Erythroblast (primary cell): ENCODE results near the gene IL10RB.
"Not testable (repeated sequence)": the region's sequence is repeated elsewhere in the genome, so short reads cannot be mapped to it uniquely, and the experiment has no call there.

Experiments
- DNase-seq, 2 experiments: peaks; one replicate each; lab custom pipeline; 2025; lab: John Stamatoyannopoulos, UW
- GATA1 ChIP-seq: IDR thresholded peaks from 2 replicates; pipeline ENCODE4 v1.6.1; 2011; ENCODE audit warnings: low read depth, mild to moderate bottlenecking, control low read depth, low read length, moderate library complexity
- POLR2A ChIP-seq: IDR thresholded peaks from 2 replicates; pipeline ENCODE4 v1.6.1; 2011; ENCODE audit warnings: mild to moderate bottlenecking, low read length

IL10RB gene

DNA sequence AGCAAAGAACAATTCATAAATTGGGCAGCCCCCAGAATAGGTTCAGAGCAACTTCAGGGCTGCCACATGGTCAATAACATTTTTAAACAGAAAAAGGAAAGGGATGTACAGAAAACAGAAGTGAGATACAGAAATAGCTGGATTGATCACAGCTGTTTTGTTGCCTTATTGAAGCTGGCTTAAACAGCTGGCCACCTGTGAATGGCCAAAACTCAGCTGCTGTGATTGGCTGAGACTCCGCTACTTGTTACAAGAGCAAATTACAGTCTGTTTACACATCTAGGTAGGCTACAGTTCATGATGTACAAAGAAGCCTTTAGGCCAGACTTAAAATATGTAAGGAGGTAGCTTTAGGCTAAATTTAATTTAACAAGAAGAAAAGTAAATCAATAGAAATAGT lies 47.0 kb downstream of the IL10RB start:
- DNase-seq = no peak
- TF ChIP-seq POLR2A = no peak
- TF ChIP-seq GATA1 = no peak

DNA sequence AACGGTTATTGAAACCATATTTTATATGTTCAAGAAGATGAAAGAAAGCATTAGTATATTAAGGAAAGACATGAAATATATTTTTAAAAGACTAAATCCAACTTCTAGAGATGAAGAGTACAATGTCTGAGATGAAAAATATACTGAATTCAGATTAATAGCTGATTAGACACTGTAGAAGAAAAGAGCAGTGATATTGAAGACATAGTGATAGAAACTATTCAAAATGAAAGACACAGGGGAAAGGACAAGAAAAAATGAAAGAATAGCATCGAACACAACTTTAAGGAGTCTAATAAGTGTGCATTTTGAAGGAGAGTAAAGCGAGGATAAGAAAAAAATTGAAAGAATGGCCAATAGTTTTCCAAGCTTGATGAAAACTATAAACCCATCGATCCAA lies 47.4 kb downstream of the IL10RB start:
- DNase-seq = no peak
- TF ChIP-seq GATA1 = no peak
- no peak for TF ChIP-seq POLR2A

- no peak for TF ChIP-seq POLR2A
- no peak for TF ChIP-seq GATA1
- no peak for DNase-seq
These were observed 47.9 kb downstream of the IL10RB start for GRCh38 chr21:33314111-33314510.

- no peak for TF ChIP-seq GATA1
- no peak for TF ChIP-seq POLR2A
- DNase-seq = no peak
These were observed 50.0 kb downstream of the IL10RB start for GRCh38 chr21:33315946-33316710.

DNA sequence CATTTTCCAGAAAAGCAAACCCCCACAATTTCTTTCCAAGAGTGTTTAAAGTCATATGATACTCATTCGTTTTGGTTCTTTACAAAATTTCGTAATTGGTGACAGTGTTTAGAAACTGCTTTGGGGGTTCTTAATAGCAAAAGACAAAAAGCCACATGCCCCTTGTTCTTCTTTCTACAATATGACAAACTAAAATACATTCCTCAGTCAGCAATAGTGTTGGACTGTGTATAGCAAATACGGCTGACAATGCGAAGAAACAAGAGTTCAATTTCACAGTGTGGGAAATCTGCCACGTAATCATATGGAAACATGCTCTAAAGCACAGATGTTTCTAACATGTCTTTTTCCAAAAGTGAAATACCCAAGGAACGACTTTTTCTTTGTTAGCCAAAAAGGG lies 51.0 kb downstream of the IL10RB start:
- TF ChIP-seq GATA1 (no peak), POLR2A (no peak)
- DNase-seq = no peak

GRCh38 chr21:33317786-33318486 lies 51.8 kb downstream of the IL10RB start:
- TF ChIP-seq POLR2A (no peak), GATA1 (no peak)
- no peak for DNase-seq

GRCh38 chr21:33321005-33321404 lies 54.8 kb downstream of the IL10RB start:
- not testable (repeated sequence) for DNase-seq

DNA sequence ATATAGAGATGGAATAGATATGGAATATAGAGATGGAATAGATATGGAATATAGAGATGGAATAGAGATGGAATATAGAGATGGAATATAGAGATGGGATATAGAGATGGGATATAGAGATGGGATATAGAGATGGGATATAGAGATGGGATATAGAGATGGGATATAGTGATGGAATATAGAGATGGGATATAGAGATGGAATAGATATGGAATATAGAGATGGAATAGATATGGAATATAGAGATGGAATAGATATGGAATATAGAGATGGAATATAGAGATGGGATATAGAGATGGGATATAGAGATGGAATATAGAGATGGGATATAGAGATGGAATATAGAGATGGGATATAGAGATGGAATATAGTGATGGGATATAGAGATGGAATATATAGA lies 57.4 kb downstream of the IL10RB start:
- not testable (repeated sequence) for DNase-seq

DNA sequence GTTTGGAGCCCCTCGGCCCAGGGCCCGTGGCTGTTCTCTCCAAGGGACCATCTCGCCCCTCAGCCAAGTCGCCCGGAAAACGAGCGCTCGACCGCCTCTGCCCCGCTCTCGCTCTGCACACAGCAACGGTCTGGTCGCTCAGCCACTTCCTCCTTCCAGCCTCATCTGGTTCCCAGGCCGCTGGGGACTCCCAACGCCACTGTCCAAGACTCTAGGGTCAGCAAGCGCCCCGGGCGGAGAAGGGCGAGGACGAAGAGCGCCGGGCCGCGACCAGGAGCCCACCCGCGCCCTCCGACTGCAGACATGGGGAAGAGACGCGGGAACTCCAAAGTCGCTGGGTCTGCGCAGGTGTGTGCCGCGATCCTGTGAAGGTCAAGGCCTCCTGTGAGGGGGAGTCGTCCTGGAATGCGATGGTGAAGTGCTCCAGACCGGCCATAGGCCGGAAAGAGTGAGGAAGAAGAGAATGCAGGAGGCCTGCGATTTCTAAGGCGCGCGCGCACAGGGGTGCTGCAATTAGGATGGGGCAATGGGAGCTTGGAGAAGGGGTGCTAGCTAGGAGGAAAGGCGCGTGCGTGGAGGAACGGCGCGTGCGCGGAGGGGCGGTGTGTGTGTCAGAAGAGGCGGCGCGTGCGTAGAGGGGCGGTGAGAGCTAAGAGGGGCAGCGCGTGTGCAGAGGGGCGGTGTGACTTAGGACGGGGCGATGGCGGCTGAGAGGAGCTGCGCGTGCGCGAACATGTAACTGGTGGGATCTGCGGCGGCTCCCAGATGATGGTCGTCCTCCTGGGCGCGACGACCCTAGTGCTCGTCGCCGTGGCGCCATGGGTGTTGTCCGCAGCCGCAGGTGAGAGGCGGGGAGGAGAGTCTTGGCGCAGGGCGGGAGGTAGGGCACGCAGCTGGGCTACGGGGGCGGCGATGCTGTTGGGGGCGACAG lies 58.4 kb downstream of the IL10RB start, which contains the start of gene IFNAR1:
Gene IFNAR1, plus strand, starts transcription at position 680 of the 931 bp plus-strand sequence. Its CDS starts 86 bp downstream, at position 766.
- TF ChIP-seq GATA1 (no peak), POLR2A (peak; percentile 92)
- DNase-seq = peak; percentile 99 to 100

DNA sequence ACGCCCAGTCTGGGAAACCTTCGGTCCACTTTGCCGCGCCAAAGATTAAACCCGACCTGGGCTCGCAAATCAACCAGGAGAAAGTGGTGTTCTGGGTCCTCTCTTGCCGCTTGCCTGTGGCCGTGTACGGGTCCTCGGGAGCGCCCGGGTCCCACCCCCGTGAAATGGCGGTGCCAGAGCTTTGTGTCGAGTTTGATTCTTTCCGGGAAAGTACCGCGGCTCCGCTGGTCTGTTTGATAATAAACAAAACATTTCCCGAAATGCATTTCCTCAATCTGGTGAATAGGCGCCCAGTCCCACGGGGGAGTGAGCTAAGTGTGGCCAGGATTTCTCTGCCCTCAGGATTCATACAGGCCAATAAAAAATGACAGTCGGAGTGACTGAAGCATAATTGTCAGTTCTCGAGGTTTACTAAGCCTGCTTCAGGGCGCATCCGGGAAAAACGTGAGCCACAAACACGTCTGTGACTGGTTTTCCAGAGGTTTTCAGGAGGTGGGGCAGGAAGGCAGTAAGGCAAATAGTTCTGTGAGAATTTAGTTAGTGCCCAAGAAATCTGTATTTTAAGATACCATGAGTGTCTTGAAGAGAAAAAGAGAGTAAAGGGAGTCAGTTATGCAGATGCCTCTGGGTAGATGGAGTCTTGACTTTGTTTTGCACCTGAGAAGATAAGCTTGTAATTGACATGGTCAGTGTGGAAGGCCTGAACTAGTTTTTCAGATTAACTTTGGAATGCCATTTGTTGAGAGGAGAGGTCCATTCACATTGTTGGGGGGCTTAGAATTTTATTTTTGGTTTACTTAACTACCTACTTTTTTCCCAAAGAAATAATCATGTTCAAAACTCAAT lies 59.3 kb downstream of the IL10RB start:
- TF ChIP-seq GATA1 (no peak), POLR2A (peak; percentile 58)
- DNase-seq = peak; percentile 73 to 82

GRCh38 chr21:33327326-33327725 lies 61.2 kb downstream of the IL10RB start:
- TF ChIP-seq POLR2A (no peak), GATA1 (no peak)
- no peak for DNase-seq

- TF ChIP-seq POLR2A = no peak
- TF ChIP-seq GATA1 = no peak
- DNase-seq = no peak
These were observed 61.7 kb downstream of the IL10RB start for GRCh38 chr21:33327792-33328433.

DNA sequence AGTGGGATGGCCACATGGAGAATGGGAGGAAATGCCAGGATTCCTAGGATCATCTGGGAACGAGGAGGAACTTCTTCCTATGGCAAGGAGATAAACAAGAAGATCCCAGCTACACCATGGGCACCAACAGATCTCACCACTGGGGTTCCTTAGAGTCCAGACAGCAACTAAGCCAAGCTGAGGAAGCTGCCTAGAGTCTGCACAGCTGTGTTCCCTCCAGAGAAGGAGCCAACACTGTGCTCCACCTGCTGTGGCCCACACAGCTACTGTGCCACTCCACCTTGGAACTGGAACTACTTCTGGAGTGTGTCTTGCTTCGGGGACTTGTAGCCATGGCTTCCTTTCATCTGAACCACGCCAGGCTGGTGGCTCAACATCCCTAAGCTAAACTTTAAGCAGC lies 64.6 kb downstream of the IL10RB start:
- TF ChIP-seq POLR2A (no peak), GATA1 (no peak)
- no peak for DNase-seq
